Stimulated activated CD8-positive, alpha-beta memory T cell treated with anti-CD3 and anti-CD28 coated beads, Interleukin-7, amount 100 ng/mL, for 48 hours (primary cell): ENCODE data around the gene CLEC4A.
"Not testable (repeated sequence)": the region's sequence is repeated elsewhere in the genome, so short reads cannot be mapped to it uniquely, and the experiment has no call there.

Source experiments
- DNase-seq, 2 donors: peaks; one replicate each; pipeline ENCODE4 v3.0.0-alpha.2; 2020; ENCODE audit warnings: low read depth in 1 of 2; ENCODE audit errors: extremely low read depth in 1 of 2

The CLEC4A gene

GRCh38 chr12:8133636-8134397 is 10.4 kb downstream of the CLEC4A start:
- not testable (repeated sequence) for DNase-seq

GRCh38 chr12:8134398-8134930 is 11.0 kb downstream of the CLEC4A start:
- DNase-seq = not testable (repeated sequence)

- not testable (repeated sequence) for DNase-seq
These were observed 18.2 kb downstream of the CLEC4A start for GRCh38 chr12:8141647-8142046.

GRCh38 chr12:8143261-8143660 is 19.8 kb downstream of the CLEC4A start:
- DNase-seq = no peak

DNA sequence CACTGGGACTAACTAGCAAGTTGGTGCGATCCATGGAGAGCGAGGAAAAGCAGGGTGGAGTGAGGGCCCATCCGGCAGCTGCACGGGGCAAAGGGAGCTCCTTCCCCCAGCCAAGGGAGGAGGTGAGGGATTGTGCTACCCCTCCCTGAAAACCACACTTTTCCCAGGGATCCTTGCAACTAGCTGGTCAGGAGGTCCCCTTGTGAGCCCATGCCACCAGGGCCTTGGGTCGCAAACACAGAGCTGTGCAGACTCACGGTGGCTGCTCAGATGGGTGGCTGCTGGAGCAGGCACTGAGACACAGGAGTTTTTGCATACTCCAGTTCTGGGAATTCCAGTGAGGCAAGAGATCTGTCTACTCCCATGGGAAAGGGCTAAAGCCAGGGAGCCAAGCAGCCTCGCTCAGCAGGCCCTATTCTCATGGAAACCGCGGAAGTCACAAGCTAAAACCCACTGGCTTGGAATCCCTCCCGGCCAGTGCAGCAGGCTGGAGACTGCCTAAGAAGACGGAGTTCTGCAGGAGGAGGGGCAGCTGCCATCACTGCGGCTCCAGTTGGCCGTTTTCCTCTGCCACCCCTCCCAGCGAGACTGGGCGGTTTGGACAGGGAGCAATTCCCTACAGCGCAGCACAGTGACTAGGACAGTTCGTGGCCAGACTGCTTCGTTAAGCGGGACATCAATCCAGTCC is 22.5 kb downstream of the CLEC4A start:
- DNase-seq = no peak

GRCh38 chr12:8146442-8146771 is 23.0 kb downstream of the CLEC4A start:
- no peak for DNase-seq

DNA sequence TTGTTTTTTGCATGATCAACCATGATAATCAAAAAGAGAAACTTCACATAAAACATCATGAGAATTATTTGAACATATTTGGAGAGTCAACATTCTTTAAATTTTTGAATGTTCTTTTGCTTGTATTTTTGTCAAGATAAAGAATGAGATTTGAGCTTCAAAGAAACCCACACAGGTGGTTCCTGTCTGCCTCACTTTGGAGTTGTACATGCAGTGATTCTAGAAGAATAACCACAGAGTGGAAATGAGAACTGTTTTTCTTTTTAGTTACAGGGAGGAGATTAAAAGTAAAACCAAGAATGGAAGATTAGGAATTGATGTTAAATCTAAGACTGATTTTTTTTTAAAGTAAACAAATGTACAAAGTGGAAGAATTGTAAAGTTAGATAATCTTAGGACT is 31.1 kb downstream of the CLEC4A start:
- no peak for DNase-seq

DNA sequence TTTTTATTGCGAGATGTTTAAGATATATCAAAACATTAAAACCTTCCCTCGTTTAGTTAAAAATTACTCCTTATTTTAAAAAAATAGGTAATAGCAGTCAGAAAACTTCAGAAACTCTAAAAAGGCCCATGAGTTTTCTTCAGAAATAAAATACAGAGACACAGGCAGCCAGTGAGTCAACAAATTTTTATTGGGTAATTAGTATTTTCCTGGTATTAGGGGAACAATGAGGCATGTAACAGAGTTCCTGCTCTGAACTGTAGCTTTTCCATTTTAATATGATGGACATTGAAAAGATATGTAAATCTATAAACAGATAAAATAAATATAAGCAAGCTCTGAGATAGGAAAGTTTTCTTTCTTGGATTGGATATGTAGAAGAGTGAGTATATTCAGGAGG is 33.0 kb downstream of the CLEC4A start:
- DNase-seq = no peak

GRCh38 chr12:8156845-8157244 is 33.4 kb downstream of the CLEC4A start, which contains the start of gene ZNF705A:
Gene ZNF705A, plus strand, starts transcription at chr12:8157015. Its CDS starts 15,611 bp downstream, at chr12:8172626.
- DNase-seq = no peak

DNA sequence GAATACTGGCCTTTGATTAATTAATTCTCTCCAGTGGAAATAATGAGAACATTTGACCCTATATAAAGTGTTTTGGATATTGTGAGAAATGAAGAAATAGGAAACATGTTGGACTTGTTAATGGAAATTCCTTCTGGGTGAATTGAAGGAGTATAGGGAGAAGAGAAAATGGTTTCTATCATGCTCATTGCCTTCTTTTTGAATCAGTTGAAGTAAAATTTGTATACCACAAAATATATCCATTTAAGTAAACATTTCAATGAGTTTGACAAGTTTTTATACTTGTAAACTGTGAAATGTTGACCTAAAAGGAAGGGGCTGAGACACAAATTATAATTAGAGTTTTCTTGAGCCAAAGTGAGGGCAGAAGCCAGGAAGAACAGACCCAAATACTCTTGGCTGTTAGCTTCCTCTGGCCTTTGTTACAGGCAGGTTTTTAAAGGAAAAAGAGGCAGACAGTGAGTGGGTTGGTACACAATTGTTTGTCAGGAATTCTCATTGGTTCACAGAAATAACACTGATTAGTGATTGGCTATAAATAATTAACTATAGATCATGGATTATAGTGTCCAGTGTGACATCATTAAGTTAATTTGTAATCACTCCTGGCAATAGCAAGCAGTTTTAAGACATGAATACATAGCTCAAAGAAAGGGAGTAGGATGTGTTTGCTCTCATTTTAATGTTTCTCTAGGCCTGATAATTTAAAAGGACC is 34.2 kb downstream of the CLEC4A start:
- no peak for DNase-seq

DNA sequence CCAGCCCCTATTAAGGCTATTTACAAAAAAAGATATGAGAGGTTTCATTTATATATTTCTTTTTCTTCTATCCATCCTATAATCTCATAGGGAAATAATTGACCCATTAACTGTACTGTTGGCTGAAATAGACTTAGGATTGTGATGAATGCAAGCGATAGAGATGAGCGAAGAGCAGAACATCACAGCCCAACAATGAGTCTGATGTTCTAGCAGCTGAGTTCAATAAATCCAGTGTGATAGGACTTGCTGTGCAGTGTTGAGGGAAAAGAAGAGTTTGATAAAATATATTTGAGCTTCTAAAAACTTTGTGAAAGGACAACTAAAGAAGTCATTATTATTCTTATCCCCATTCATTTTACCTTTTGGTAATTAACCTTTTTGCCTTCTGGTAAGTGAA is 49.5 kb downstream of the CLEC4A start:
- DNase-seq = not testable (repeated sequence)

- peak; percentile 32 to 67 for DNase-seq
These were observed 56.7 kb downstream of the CLEC4A start for GRCh38 chr12:8179989-8180585.

DNA sequence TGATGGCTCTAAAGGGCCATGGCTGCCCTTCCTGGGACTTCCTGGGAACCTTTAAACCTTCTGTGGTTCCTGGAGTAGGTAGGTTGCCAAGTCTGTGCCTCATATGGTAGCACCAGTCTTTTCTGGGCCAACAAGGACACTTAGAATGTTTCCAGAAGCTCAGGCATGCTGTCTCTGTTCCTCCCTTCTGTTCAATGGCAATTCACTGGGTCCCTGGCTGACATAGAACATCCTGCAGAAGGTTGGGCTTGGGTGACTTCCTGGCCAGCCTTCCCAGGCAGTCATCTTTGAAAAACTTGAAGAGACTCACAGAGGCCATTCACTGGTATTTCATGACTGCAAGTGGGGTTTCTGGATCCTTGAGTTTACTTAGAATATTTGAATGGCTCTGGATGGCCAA is 57.9 kb downstream of the CLEC4A start:
- not testable (repeated sequence) for DNase-seq

DNA sequence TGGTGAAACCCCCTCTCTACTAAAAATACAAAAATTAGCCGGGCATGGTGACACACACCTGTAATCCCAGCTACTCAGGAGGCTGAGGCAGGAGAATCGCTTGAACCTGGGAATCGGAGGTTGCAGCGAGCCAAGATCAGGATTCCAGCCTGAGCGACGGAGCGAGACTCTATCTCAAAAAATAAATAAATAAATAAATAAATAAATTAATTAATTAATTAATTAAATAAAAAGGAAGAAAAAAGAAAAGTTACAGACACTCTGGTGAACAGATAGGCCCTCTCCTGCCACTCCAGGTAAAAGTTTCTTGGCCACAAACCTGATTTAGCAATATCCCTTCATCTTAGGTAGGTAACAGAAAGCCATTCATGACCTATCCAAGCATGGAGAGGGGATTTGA is 59.5 kb downstream of the CLEC4A start:
- not testable (repeated sequence) for DNase-seq

DNA sequence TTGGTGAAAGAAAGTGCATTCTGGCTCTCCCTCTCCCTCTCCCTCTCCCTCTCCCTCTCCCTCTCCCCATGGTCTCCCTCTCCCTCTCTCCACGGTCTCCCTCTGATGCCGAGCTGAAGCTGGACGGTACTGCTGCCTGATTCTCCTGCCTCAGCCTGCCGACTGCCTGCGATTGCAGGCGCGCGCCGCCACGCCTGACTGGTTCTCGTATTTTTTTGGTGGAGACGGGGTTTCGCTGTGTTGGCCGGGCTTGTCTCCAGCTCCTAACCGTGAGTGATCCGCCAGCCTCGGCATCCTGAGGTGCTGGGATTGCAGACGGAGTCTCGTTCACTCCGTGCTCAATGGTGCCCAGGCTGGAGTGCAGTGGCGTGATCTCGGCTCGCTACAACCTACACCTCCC is 59.9 kb downstream of the CLEC4A start:
- DNase-seq = not testable (repeated sequence)

DNA sequence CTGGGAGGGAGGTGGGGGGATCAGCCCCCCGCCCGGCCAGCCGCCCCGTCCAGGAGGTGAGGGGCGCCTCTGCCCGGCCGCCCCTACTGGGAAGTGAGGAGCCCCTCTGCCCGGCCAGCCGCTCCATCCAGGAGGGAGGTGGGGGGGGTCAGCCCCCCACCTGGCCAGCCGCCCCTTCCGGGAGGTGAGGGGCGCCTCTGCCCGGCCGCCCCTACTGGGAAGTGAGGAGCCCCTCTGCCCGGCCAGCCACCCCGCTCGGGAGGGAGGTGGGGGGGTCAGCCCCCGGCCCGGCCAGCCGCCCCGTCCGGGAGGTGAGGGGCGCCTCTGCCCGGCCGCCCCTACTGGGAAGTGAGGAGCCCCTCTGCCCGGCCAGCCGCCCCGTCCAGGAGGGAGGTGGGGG is 60.8 kb downstream of the CLEC4A start:
- not testable (repeated sequence) for DNase-seq

DNA sequence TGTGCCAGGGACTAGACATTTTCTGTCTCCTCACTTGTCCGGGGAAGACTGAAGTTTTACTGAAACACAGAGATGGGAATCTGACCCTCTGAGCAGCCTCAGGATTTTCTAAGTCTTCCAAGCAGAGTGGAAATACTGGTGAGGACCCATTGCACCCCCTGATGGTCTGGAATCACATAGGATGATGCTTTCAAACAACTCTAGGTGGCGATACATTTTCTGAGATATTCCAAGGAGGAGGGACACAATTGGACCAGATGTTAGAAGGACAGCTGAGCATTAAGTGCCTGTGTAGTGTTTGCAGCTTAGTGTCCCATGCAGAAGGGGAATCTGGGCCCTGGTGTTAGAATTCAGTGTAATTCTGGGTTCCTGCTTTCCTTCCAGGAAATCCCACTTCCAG is 64.7 kb downstream of the CLEC4A start:
- not testable (repeated sequence) for DNase-seq
